Stomach (tissue), 4 donors: ENCODE results near the gene TRIM33.

Source experiments
- CTCF ChIP-seq, 7 experiments: fragments of 450-650 bp in 4 of 7; fragments of 200-600 bp in 3 of 7; sonication (generic) in 3 of 7; IDR thresholded peaks; one replicate each; pipeline ENCODE4 v1.5.1; 2016 to 2019; ENCODE audit warnings: antibody characterized with exemption in 7 of 7, control low read depth in 2 of 7, mild to moderate bottlenecking in 1 of 7
- EP300 ChIP-seq: sonication (generic); formaldehyde crosslinking; IDR thresholded peaks from one replicate; pipeline ENCODE4 v1.6.1; 2017; ENCODE audit warnings: antibody characterized with exemption
- POLR2A ChIP-seq, 4 donors: fragments of 450-650 bp; IDR thresholded peaks; one replicate each; pipeline ENCODE4 v1.6.1; 2016; ENCODE audit warnings: antibody characterized with exemption in 4 of 4, control low read depth in 2 of 4, mild to moderate bottlenecking in 1 of 4, moderate library complexity in 1 of 4
- POLR2AphosphoS5 ChIP-seq, 3 donors: sonication (generic); formaldehyde crosslinking; IDR thresholded peaks; one replicate each; pipeline ENCODE4 v1.6.1; 2016; ENCODE audit warnings: antibody characterized with exemption in 3 of 3

GRCh38 chr1:114468047-114468446, 43.0 kb downstream of the TRIM33 start:
- TF ChIP-seq CTCF (IDR thresholded peaks at IDR 0.05) = no peak
- TF ChIP-seq POLR2A (IDR thresholded peaks at IDR 0.05) = no peak
- TF ChIP-seq POLR2AphosphoS5 (IDR thresholded peaks at IDR 0.05) = no peak
- no peak for TF ChIP-seq EP300
